Frontal cortex (tissue), 4 donors: Measurements from ENCODE around the gene AOAH. TPM values are rescaled to one million over a fixed set of nuclear protein-coding genes. Genes with fewer than 3 reads are reported as not detected.

Source experiments
- DNase-seq, 2 donors: peaks; one replicate each; pipeline ENCODE4 v3.0.0; 2012; ENCODE audit warnings: low spot score in 2 of 2
- FAIRE-seq: peaks from 2 replicates; lab custom pipeline; 2012; peaks lifted over from hg19 to GRCh38; lab: Jason Lieb, UNC
- total RNA-seq: library from RNA; depleted of rRNA; stranded (reverse); fragments of >200 nt; gene quantifications from one replicate; pipeline ENCODE4 v1.2.3, GENCODE V29; 2014
- donor health status: control.
- donor health status: control.
- donor health status: control.

Gene AOAH
- total RNA-seq, 1 donor from 2014 or later = 3.7 TPM

DNA sequence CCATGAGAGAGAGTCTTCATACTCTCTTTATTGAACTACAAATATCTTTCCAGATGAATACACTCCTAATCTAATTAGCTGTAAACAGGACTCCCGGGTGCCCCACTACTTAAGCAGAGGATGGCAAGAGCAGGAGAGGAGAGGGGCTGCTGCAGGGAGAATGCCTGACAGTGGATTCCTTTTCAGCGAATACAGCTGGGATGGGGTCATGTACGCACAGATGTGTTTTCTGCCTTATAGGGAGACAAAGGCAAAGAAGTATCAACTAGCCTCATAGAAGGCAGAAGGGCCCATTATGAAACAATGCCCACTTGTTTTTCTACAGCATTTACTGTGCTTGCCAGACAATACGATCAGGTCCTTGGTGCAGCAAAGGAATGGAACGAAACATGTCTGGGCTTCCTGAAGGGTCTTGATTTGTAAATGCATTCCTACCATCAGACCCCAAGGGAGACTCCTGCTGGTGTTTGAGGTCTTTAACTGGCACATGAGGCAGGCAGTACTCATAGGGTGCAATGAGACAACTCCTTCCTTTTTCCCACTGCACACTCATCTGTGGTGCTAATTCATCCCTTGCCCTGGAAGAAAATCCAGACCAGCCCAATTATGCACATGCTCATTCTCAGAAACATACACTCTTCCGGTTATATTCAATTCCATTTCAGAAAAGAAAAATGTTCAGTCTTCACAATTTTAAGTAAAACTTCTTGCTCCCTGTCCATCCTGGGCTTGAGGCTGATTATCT is 117.1 kb downstream of the AOAH start:
- DNase-seq = peak in 1 of 2 donors; percentile 6

DNA sequence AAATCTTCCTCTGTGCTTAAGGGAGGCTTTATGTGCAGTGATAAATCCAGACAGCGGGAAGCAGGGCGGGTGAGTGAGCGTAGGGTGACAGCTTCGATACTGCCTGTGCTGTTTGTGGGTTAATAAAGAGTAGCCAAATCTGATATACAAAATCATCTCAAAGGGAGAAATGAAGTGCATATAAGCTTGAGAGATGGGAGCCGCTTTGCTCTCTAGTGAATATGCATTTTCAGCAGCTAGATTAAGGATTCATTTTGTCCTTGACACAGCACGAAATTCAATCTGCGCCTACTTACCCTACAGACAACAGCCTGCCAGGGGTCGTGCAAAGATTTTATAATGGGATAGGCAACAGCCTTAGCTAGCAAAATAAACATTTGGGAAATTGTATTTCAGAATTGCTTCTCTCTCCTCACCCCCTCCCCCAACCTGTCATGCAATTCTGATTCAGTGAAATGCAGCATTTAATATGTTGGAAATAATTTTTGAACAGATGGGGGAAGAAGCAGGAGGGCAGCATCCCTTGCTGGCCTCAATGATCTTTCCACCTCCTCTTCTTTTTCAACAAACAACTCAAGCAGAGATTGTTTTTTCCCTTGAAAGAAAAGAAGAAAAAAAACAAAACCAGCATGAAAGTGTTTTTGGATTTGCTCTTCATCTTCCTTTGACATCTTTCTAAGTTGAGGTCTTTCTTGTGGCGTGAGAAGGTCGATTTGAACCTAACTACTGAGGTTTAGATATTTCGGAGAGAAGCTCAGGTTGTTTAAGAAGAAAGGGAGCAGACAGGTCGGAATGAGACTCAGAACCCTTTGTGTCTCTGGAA is 117.9 kb downstream of the AOAH start:
- no peak for DNase-seq
- no peak for FAIRE-seq

More for the DNA sequence above, 117.1 kb downstream of the AOAH start:
- no peak for FAIRE-seq

- no peak for FAIRE-seq
- no peak for DNase-seq
Observed at GRCh38 chr7:36605261-36606051, 118.8 kb downstream of the AOAH start.

DNA sequence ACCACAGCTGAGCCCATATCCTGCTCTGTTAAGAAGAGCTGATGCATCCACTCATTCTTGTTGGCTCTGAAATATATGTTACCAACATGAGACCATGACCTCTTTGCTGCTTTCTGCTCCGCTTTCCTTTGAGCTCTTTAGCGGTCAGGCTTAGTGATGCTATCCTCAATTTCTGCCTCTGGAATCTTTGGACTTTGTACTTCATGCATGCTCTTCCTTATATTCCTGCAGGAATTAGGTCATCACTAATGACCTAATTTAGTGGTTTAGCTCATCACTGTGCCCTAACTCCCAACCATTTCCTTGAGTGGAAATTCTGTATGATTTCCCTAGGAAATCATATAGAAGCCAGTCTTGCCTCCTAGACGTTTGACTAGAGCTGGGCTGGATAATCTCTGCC is 119.5 kb downstream of the AOAH start:
- DNase-seq = no peak
- FAIRE-seq = no peak

DNA sequence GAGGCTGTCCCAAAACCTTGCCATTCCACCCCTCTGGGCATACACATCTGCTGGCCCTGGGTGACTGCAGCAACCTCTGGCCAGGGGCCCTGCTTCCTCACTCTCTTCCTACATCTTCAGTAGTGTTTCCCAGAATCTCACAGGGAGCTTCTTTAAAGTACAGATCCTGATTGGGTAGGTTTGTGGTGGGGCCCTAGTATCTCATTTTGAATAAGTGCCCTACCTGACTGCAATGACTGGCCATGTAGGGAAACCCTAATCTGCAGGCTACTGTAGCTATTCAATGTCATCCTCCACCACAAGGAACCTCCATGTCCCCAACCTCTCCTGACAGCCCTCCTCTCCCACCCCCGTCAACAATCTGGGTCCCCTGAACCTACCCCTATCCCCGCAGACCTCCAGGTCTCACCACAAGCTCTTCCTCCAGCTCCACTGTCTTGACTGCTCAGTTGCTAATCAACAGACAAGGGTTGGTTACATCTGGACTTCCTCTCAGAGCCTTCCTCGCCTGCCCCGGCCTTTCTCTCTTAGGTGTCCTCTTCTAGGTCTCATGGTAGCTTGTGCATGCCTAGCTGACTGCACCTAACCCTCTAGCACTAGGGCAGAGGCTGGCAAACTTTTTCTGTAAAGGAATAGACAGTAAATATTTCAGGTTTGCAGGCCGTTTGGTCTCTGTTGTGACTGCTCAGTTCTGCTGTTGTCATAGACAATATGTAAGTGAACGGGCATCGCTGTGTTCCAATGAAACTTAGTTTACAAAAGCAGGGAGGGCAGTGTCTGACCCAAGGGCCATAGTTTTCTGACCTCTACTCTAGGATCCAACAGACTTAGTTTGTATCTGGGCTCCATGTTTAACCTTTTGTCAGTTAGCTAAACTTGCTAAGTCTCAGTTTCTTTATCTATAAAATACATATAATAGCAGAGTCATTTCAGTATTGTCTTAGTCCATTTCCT is 121.1 kb downstream of the AOAH start:
- DNase-seq (no peak), FAIRE-seq (no peak)

GRCh38 chr7:36602511-36602910 is 121.8 kb downstream of the AOAH start:
- DNase-seq (no peak), FAIRE-seq (no peak)

- FAIRE-seq (no peak), DNase-seq (no peak)
Observed at GRCh38 chr7:36601601-36602000, 122.7 kb downstream of the AOAH start.

DNA sequence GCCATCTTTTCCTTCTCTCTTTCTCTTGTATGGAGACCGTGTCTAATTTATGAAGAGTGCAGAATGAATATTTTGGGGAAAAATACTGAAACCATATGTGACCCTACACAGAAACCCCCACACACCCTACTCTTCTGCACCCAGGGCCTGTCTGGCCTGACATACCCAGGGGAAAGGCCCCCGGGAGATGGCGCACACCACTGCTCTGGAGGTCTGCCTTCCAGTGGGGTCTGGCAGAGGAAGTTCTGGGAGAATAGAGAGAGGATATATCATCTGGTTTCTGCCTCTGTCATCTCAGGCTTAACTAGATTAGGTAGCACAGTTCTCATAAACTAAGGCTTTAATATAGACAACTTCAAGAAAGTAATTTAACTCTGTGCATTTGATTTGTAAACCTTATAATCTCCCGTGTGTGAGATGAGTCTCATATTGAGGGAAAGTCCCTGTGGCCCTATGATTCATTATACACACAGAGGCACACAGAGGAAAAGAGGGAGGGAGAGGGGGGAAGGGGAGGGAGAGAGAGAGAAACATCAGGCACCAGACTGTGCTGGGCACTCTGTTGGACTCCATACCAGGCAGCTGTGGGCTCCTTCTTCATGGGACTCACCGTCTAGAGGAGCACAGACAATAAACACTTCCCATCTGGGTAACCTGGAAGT is 123.3 kb downstream of the AOAH start:
- no peak for FAIRE-seq
- no peak for DNase-seq

GRCh38 chr7:36600314-36600682 is 124.0 kb downstream of the AOAH start:
- DNase-seq (no peak), FAIRE-seq (no peak)

DNA sequence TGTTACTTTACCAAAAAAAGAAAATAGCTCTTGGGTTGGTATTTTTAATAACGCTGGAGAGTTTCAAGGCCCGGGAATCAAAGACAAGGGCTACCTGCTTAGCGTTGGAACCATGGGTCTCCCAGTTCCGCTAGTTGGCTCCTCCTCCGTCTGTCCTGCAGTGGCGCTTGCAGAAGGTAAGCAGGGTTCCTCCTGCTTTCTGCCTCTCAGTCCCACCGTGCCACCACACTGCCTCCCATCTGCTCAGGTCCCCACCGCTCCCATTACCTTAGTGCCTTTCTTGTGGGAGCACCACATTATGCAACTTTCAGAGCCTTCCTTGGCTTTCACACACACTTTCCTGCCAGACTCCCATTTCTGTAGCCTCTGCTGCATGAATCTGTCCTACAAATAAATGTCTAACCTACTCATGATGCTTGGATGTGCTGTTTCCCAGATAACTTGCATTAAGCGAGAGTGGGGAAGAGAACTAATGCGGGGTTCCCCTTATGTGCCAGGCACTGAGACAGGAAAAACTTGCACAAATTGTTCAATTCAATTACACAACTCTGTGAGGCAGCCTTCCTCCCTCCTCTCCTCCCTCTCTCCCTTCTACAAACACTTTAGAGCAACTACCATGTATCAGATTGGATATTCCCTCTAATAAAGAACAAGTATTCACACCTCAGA is 124.5 kb downstream of the AOAH start:
- FAIRE-seq = no peak
- DNase-seq = no peak

DNA sequence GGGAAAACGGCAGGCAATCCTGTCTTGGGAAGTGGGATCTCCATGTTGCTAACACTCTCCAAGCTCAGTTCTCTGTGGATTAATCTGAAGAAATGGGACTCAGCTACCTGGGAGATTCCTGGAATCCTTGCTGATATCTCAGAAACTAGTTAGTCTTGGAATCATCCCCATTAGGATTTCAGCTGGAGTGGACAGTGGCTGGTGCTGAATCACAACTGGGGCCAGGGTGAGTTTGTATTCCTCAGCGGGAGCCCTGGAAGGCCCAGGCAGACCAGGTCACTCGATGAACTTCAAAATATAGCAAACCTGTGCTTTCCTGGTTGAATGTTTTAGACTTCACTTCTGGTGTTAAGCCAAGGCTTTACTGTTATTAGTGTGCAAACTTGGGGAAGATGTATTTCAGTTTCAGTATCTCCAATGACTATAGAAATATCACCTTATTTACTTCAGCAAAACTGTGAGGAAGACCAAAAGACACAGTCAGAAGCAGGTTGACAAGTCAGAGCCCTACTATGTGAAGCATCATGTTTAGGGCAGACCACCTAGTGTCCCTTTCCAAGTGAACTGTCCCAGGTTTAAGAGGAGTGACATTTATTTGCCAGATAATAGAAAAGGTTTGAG is 126.1 kb downstream of the AOAH start:
- no peak for DNase-seq
- no peak for FAIRE-seq

DNA sequence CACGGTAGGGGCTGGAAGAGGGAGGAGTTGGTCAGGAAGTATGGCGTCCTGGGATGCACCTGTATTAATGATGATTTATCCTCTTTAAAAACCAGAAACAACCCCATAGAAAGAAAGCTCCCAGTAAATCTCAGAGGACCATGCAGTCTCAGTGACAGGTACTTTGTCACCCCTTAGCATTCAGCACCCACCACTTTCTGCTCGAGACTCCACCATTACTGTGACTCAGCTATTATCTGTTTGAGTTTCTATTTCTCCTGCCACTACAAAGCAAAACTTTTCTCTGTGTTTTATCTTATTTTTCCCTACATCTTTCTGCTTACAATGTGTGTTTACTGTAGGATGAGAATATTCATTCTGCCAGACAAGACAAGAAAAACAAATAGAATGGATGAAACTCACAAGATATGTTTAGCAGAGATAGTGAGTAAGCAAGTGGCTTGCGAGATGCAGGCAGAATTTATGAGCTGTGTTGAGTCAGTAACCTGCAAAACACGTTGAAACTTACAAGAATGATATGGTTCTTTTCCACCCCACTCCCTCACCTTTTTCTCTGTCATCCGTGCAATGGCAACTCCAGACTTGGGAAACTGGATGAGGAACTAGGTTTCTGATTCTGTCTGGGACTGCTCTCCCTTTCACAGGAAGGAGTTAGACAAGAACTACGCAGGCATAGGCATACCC is 127.1 kb downstream of the AOAH start:
- FAIRE-seq (no peak), DNase-seq (no peak)

GRCh38 chr7:36594445-36594844 is 129.8 kb downstream of the AOAH start:
- FAIRE-seq (no peak), DNase-seq (no peak)

DNA sequence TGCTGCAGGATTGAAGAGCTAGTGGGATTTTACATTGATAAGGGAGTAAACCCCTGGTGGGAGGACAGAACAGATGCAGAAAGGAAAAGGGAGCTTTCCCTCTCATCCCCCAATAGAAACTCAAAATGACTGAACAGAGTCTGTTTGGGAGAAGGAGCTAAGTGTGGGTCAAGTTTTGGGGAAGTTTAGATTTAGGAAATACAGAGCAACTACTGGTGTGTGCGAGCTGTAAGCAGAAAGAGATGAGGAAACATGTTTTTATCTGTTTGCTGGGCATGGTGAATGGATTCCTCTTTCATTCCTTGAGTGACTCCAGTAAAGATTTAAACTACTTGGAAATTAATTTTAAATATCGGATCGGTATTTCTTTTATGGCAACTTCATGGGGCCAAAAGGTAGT is 132.7 kb downstream of the AOAH start:
- FAIRE-seq (no peak), DNase-seq (no peak)

DNA sequence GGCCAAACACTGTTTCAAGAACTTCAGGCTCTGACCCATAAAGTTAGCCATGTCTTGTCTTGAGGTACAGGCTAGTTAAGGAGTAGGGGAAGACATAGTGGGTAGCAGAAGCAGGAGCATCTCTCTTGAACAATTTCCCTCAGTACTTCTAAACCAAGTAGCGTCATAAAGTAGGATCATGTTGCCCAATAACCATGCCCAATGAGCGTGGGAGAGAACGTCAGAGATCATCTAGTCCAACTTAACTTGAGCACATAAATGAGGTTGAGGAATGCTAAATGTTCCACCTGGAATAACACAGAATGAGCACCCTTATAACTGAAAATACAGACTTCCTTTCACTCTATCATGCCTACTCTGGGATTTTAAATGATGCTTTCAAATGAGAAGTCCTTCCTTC is 134.9 kb downstream of the AOAH start:
- FAIRE-seq (no peak), DNase-seq (no peak)

DNA sequence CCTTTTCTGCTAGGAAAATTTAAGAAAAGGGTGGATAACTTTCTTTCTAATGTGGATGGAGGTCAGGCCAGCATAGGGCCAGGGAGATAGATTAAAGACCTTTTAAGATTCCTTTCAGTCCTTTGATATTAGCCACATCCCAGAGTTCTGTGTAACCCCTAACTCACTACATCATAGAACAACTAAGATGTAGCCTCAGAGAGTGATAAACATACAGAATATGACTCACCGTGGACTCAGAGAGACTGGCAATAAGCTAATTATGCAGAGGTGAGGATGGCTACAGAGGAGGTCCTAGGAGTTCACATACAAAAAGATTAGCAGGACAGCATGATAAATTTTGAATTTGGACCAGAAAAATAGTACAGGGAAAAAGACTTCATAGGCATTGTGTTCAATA is 141.0 kb downstream of the AOAH start:
- DNase-seq = no peak
- FAIRE-seq = no peak

GRCh38 chr7:36575832-36576231 is 148.5 kb downstream of the AOAH start:
- FAIRE-seq (no peak), DNase-seq (no peak)
